MCF 10A (cell line): ENCODE data around the gene NAA38. TPM values are rescaled to one million over a fixed set of nuclear protein-coding genes. Genes with fewer than 3 reads are reported as not detected.

Experiments
- BruUV-seq: library from RNA; stranded (reverse); fragments of 400-500 nt; replicated peaks from 2 replicates; lab custom pipeline; 2021; lab: Mats Ljungman, UMichigan
- CTCF ChIA-PET: fragments of 300-600 bp; sonication (Branson Sonifier 250); formaldehyde crosslinking; extraction: SDS; loops from one replicate; lab custom pipeline; 2021; ENCODE audit warnings: antibody characterized with exemption, inconsistent platforms; lab: Yijun Ruan, JAX
- POLR2A ChIA-PET: fragments of 300-600, 350-650 bp; sonication (Branson Sonifier 250); formaldehyde crosslinking; extraction: SDS; loops from one replicate; lab custom pipeline; 2020; ENCODE audit warnings: antibody characterized with exemption, inconsistent platforms; lab: Yijun Ruan, JAX
- DNase-seq: peaks from one replicate; pipeline ENCODE4 v3.0.0-alpha.2; 2018; ENCODE audit not compliant: unreplicated experiment
- H3K27ac Mint-ChIP-seq: one replicate; pipeline ENCODE4 v1.8.0; 2022; ENCODE audit warnings: mild to moderate bottlenecking, low read depth, mixed read lengths; ENCODE audit not compliant: unreplicated experiment
- H3K27me3 Mint-ChIP-seq: one replicate; pipeline ENCODE4 v1.8.0; 2022; ENCODE audit warnings: mixed read lengths; ENCODE audit not compliant: insufficient read depth, unreplicated experiment
- H3K36me3 Mint-ChIP-seq: one replicate; pipeline ENCODE4 v1.8.0; 2022; ENCODE audit warnings: mild to moderate bottlenecking, moderate library complexity, mixed read lengths; ENCODE audit not compliant: insufficient read depth, unreplicated experiment
- H3K4me1 Mint-ChIP-seq: one replicate; pipeline ENCODE4 v1.8.0; 2022; ENCODE audit warnings: mixed read lengths; ENCODE audit not compliant: insufficient read depth, unreplicated experiment
- H3K4me3 Mint-ChIP-seq: one replicate; pipeline ENCODE4 v1.8.0; 2022; ENCODE audit warnings: mild to moderate bottlenecking, moderate library complexity, mixed read lengths; ENCODE audit not compliant: unreplicated experiment
- H3K9me3 Mint-ChIP-seq: one replicate; pipeline ENCODE4 v1.8.0; 2022; ENCODE audit warnings: mixed read lengths; ENCODE audit not compliant: unreplicated experiment
- intact Hi-C: fragments of 100-400 bp; cut with micrococcal nuclease; formaldehyde crosslinking; loops from 2 replicates; pipeline ENCODE4 v1.14.1; 2022
- total RNA-seq: library from RNA; stranded (reverse); gene quantifications from 2 replicates; pipeline ENCODE4 v1.2.3, GENCODE V29; 2022
- TF ChIP-seq, protein P1 (sequence below): fragments of 200-600 bp; IDR thresholded peaks from one replicate; pipeline ENCODE4 v1.8.0; 2022; ENCODE audit warnings: antibody characterized with exemption, mild to moderate bottlenecking; ENCODE audit not compliant: unreplicated experiment

NAA38 gene
- total RNA-seq, 1 experiment from 2014 or later, result 83.4 TPM

DNA sequence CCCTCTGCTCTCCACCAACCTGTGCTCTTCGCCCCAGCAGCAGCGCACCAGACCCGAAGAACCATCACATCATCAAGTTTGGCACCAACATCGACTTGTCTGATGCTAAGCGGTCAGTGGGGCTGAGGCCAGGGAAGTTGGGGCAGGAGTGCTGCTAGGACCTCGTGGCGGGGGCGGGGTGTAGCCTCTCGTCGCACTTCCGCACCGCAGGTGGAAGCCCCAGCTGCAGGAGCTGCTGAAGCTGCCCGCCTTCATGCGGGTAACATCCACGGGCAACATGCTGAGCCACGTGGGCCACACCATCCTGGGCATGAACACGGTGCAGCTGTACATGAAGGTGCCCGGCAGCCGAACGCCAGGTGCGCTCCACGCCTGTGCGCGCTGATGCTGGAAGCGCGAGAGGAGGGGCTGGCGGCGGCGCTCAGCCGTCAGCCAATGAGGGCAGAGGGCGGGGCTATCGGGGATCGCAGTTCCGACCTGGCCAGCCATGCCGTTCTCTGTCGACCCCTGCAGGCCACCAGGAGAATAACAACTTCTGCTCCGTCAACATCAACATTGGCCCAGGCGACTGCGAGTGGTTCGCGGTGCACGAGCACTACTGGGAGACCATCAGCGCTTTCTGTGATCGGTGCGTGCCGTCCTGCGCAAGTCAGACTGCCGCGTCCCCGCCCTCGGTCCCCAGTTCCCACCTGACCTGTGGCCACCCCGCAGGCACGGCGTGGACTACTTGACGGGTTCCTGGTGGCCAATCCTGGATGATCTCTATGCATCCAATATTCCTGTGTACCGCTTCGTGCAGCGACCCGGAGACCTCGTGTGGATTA lies 5.7 kb downstream of the NAA38 start:
- H3K27me3 Mint-ChIP-seq, result no peaks in the 10 kb centered on the region
- peaks cover 7% of the 10 kb centered on the region for H3K4me1 Mint-ChIP-seq
- no TSS peak for BruUV-seq
- peaks cover 39% of the 10 kb centered on the region for H3K36me3 Mint-ChIP-seq
- CTCF ChIA-PET, result interaction anchor here (0.8 to 3.0 kb wide), 13 partner anchors 11 to 165 kb away, joined by 3 to 27 read pairs (median 5); partner anchors contain the start of genes KDM6B and TP53
- TF ChIP-seq, protein P1, sequence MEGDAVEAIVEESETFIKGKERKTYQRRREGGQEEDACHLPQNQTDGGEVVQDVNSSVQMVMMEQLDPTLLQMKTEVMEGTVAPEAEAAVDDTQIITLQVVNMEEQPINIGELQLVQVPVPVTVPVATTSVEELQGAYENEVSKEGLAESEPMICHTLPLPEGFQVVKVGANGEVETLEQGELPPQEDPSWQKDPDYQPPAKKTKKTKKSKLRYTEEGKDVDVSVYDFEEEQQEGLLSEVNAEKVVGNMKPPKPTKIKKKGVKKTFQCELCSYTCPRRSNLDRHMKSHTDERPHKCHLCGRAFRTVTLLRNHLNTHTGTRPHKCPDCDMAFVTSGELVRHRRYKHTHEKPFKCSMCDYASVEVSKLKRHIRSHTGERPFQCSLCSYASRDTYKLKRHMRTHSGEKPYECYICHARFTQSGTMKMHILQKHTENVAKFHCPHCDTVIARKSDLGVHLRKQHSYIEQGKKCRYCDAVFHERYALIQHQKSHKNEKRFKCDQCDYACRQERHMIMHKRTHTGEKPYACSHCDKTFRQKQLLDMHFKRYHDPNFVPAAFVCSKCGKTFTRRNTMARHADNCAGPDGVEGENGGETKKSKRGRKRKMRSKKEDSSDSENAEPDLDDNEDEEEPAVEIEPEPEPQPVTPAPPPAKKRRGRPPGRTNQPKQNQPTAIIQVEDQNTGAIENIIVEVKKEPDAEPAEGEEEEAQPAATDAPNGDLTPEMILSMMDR, result peak; percentile 91
- no peaks in the 10 kb centered on the region for H3K9me3 Mint-ChIP-seq
- POLR2A ChIA-PET, result interaction anchor here (0.9 to 3.2 kb wide), 3 partner anchors 9 to 108 kb away, joined by 4 to 21 read pairs (median 12); partner anchors contain the start of gene KDM6B
- intact Hi-C loops, result loop anchor here (1.0 kb wide), 3 partner anchors 17 to 108 kb away; partner anchors contain the start of gene KDM6B
- H3K27ac Mint-ChIP-seq, result peak overlapping the region; percentile 16
- DNase-seq, result peak; percentile 85
- H3K4me3 Mint-ChIP-seq, result no peak overlapping the region

DNA sequence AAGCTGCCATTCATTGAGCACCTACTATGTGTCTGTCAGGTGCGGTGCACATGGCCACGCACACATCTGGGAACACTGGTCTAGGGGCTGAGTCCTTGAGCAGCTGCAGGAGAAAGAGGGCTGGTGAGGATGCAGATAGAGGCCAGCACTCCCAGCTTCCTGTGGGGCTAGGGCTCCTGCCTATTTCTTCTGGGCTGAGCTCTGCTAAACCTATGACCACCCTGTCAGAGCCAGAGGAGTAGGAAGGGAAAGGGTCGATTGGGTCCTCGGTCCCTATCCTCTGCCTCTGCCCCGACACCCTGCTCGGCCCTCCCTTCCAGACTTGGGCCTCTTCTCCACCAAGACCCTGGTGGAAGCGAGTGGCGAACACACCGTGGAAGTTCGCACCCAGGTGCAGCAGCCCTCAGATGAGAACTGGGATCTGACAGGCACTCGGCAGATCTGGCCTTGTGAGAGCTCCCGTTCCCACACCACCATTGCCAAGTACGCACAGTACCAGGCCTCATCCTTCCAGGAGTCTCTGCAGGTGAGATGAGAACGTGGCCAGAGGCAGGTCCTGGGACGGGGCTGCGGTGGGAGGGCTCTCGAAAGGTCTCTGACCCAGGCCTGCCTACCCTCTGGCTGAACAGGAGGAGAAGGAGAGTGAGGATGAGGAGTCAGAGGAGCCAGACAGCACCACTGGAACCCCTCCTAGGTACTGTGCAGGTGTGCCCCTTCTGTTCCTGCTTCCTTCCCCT lies 6.5 kb downstream of the NAA38 start:
- ChIA-PET CTCF (interaction anchor here (0.6 to 3.0 kb wide), 19 partner anchors 10 to 271 kb away, joined by 3 to 27 read pairs (median 4); partner anchors contain the start of genes KDM6B and TP53), POLR2A (interaction anchor here (0.9 to 3.2 kb wide), 4 partner anchors 8 to 107 kb away, joined by 3 to 21 read pairs (median 8); partner anchors contain the start of gene KDM6B)
- intact Hi-C loops, result loop anchor here (1.0 kb wide), 3 partner anchors 17 to 108 kb away; partner anchors contain the start of gene KDM6B

DNA sequence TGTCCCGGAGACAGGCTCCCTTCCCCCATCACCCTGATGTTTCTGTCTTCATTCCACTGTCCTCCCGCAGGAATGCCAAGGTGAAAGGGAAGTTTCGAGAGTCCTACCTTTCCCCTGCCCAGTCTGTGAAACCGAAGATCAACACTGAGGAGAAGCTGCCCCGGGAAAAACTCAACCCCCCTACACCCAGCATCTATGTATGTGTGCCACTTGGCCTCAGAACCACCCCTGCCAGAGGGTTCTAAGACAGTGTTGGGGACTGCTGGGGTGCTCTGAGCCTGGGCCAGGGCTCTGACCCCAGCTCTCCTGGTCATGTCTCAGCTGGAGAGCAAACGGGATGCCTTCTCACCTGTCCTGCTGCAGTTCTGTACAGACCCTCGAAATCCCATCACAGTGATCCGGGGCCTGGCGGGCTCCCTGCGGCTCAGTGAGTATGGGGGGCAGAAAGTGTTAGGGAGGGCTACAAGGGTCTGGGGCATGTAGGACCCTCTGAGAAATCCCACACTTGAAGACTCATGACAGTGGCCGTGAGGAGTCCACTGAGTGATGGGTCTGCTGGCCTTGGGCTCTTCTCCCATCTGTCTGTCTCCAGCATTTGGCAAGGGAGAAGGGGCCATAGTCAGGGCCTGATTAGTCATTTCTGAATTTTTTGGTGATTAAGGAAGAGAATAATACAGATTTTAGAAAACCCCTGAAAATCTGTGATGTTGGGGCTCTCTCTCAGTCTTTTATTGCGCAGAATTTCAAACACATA lies 7.4 kb downstream of the NAA38 start:
- Mint-ChIP-seq H3K27ac (no peak overlapping the region), H3K36me3 (peaks cover 40% of the 10 kb centered on the region)

More for the DNA sequence above, 6.5 kb downstream of the NAA38 start:
- H3K36me3 Mint-ChIP-seq, result peaks cover 39% of the 10 kb centered on the region
- H3K27ac Mint-ChIP-seq, result no peak overlapping the region
- no peak overlapping the region for H3K4me3 Mint-ChIP-seq
- H3K9me3 Mint-ChIP-seq, result no peaks in the 10 kb centered on the region
- no TSS peak for BruUV-seq
- no peaks in the 10 kb centered on the region for H3K27me3 Mint-ChIP-seq
- peaks cover 4% of the 10 kb centered on the region for H3K4me1 Mint-ChIP-seq
- DNase-seq, result no peak
- TF ChIP-seq, protein P1, result no peak

More for the DNA sequence above, 7.4 kb downstream of the NAA38 start:
- Mint-ChIP-seq H3K9me3 (no peaks in the 10 kb centered on the region), H3K4me3 (no peak overlapping the region), H3K27me3 (no peaks in the 10 kb centered on the region), H3K4me1 (no peaks in the 10 kb centered on the region)
- POLR2A ChIA-PET, result interaction anchor here (0.6 to 3.2 kb wide), 4 partner anchors 14 to 122 kb away, joined by 3 to 21 read pairs (median 3); partner anchors contain the start of gene KDM6B
- CTCF ChIA-PET, result interaction anchor here (0.6 to 3.0 kb wide), 11 partner anchors 13 to 270 kb away, joined by 3 to 27 read pairs (median 3); partner anchors contain the start of gene KDM6B
- TF ChIP-seq, protein P1, result no peak
- intact Hi-C loops, result no loop called here
- BruUV-seq, result no TSS peak
- DNase-seq, result no peak
